ENCODE results near the gene PCDH7.

The PCDH7 gene

GRCh38 chr4:30760551-30760950 is 40.4 kb downstream of the PCDH7 start:
- no peaks in the 10 kb centered on the region for H3K27me3 ChIP-seq (ENCODE audit: control insufficient read depth, insufficient read depth, low read length)
- H3K9me3 ChIP-seq (ENCODE audit: control insufficient read depth, insufficient read depth, low read length) = no peaks in the 10 kb centered on the region
- H3K4me3 ChIP-seq (ENCODE audit: low read length) = no peak overlapping the region
- H3K4me1 ChIP-seq (ENCODE audit: control insufficient read depth, insufficient read depth, low read length) = no peaks in the 10 kb centered on the region
- H3K36me3 ChIP-seq (ENCODE audit: control insufficient read depth, insufficient read depth, low read length) = no peaks in the 10 kb centered on the region
- DNase-seq (ENCODE audit: low read depth, low spot score) = no peak
- H3K27ac ChIP-seq (ENCODE audit: low read length) = no peak overlapping the region

GRCh38 chr4:30763321-30763727 is 43.2 kb downstream of the PCDH7 start:
- no CpG with 5 or more reads among the region's 3 CpGs for WGBS (ENCODE audit: insufficient coverage, insufficient read length)
- no peaks in the 10 kb centered on the region for H3K4me1 ChIP-seq (ENCODE audit: control insufficient read depth, insufficient read depth, low read length)
- H3K27ac ChIP-seq (ENCODE audit: low read length) = no peak overlapping the region
- no peak overlapping the region for H3K4me3 ChIP-seq (ENCODE audit: low read length)
- no peaks in the 10 kb centered on the region for H3K9me3 ChIP-seq (ENCODE audit: control insufficient read depth, insufficient read depth, low read length)
- no peaks in the 10 kb centered on the region for H3K27me3 ChIP-seq (ENCODE audit: control insufficient read depth, insufficient read depth, low read length)
- H3K36me3 ChIP-seq (ENCODE audit: control insufficient read depth, insufficient read depth, low read length) = no peaks in the 10 kb centered on the region
- no peak for DNase-seq (ENCODE audit: low read depth, low spot score)

GRCh38 chr4:30765022-30765421 is 44.9 kb downstream of the PCDH7 start:
- Histone ChIP-seq H3K4me3 (ENCODE audit: low read length) (no peak overlapping the region), H3K27me3 (ENCODE audit: control insufficient read depth, insufficient read depth, low read length) (no peaks in the 10 kb centered on the region), H3K27ac (ENCODE audit: low read length) (no peak overlapping the region), H3K36me3 (ENCODE audit: control insufficient read depth, insufficient read depth, low read length) (no peaks in the 10 kb centered on the region), H3K9me3 (ENCODE audit: control insufficient read depth, insufficient read depth, low read length) (no peaks in the 10 kb centered on the region), H3K4me1 (ENCODE audit: control insufficient read depth, insufficient read depth, low read length) (no peaks in the 10 kb centered on the region)
- no CpG with 5 or more reads among the region's 4 CpGs for WGBS (ENCODE audit: insufficient coverage, insufficient read length)
- no peak for DNase-seq (ENCODE audit: low read depth, low spot score)

- Histone ChIP-seq H3K4me1 (ENCODE audit: control insufficient read depth, insufficient read depth, low read length) (no peaks in the 10 kb centered on the region), H3K27me3 (ENCODE audit: control insufficient read depth, insufficient read depth, low read length) (no peaks in the 10 kb centered on the region)
- no CpG with 5 or more reads among the region's 8 CpGs for WGBS (ENCODE audit: insufficient coverage, insufficient read length)
Observed at GRCh38 chr4:30767147-30767845, 47.1 kb downstream of the PCDH7 start.

GRCh38 chr4:30768277-30768676 is 48.1 kb downstream of the PCDH7 start:
- no peaks in the 10 kb centered on the region for H3K36me3 ChIP-seq (ENCODE audit: control insufficient read depth, insufficient read depth, low read length)
- no CpG with 5 or more reads among the region's 2 CpGs for WGBS (ENCODE audit: insufficient coverage, insufficient read length)
- no peaks in the 10 kb centered on the region for H3K9me3 ChIP-seq (ENCODE audit: control insufficient read depth, insufficient read depth, low read length)
- no peak for DNase-seq (ENCODE audit: low read depth, low spot score)
- H3K4me3 ChIP-seq (ENCODE audit: low read length) = no peak overlapping the region
- no peaks in the 10 kb centered on the region for H3K27me3 ChIP-seq (ENCODE audit: control insufficient read depth, insufficient read depth, low read length)
- H3K27ac ChIP-seq (ENCODE audit: low read length) = no peak overlapping the region
- no peaks in the 10 kb centered on the region for H3K4me1 ChIP-seq (ENCODE audit: control insufficient read depth, insufficient read depth, low read length)

More at GRCh38 chr4:30767147-30767845, 47.1 kb downstream of the PCDH7 start:
- no peaks in the 10 kb centered on the region for H3K36me3 ChIP-seq (ENCODE audit: control insufficient read depth, insufficient read depth, low read length)
- H3K9me3 ChIP-seq (ENCODE audit: control insufficient read depth, insufficient read depth, low read length) = no peaks in the 10 kb centered on the region
- DNase-seq (ENCODE audit: low read depth, low spot score) = no peak
- no peak overlapping the region for H3K4me3 ChIP-seq (ENCODE audit: low read length)
- no peak overlapping the region for H3K27ac ChIP-seq (ENCODE audit: low read length)

- Histone ChIP-seq H3K27ac (ENCODE audit: low read length) (no peak overlapping the region), H3K4me1 (ENCODE audit: control insufficient read depth, insufficient read depth, low read length) (no peaks in the 10 kb centered on the region)
Observed at GRCh38 chr4:30769093-30769492, 48.9 kb downstream of the PCDH7 start.

GRCh38 chr4:30770049-30770549 is 49.9 kb downstream of the PCDH7 start:
- no peak for DNase-seq (ENCODE audit: low read depth, low spot score)
- WGBS (ENCODE audit: insufficient coverage, insufficient read length) = no CpG with 5 or more reads among the region's 2 CpGs
- H3K27ac ChIP-seq (ENCODE audit: low read length) = no peak overlapping the region
- H3K27me3 ChIP-seq (ENCODE audit: control insufficient read depth, insufficient read depth, low read length) = no peaks in the 10 kb centered on the region
- H3K4me3 ChIP-seq (ENCODE audit: low read length) = no peak overlapping the region
- no peaks in the 10 kb centered on the region for H3K36me3 ChIP-seq (ENCODE audit: control insufficient read depth, insufficient read depth, low read length)
- no peaks in the 10 kb centered on the region for H3K4me1 ChIP-seq (ENCODE audit: control insufficient read depth, insufficient read depth, low read length)
- H3K9me3 ChIP-seq (ENCODE audit: control insufficient read depth, insufficient read depth, low read length) = no peaks in the 10 kb centered on the region

More at GRCh38 chr4:30769093-30769492, 48.9 kb downstream of the PCDH7 start:
- Histone ChIP-seq H3K4me3 (ENCODE audit: low read length) (no peak overlapping the region), H3K36me3 (ENCODE audit: control insufficient read depth, insufficient read depth, low read length) (no peaks in the 10 kb centered on the region), H3K27me3 (ENCODE audit: control insufficient read depth, insufficient read depth, low read length) (no peaks in the 10 kb centered on the region), H3K9me3 (ENCODE audit: control insufficient read depth, insufficient read depth, low read length) (no peaks in the 10 kb centered on the region)
- no peak for DNase-seq (ENCODE audit: low read depth, low spot score)
- no CpG with 5 or more reads among the region's 6 CpGs for WGBS (ENCODE audit: insufficient coverage, insufficient read length)

- no peaks in the 10 kb centered on the region for H3K9me3 ChIP-seq (ENCODE audit: control insufficient read depth, insufficient read depth, low read length)
- H3K27ac ChIP-seq (ENCODE audit: low read length) = no peak overlapping the region
- no peaks in the 10 kb centered on the region for H3K4me1 ChIP-seq (ENCODE audit: control insufficient read depth, insufficient read depth, low read length)
- H3K36me3 ChIP-seq (ENCODE audit: control insufficient read depth, insufficient read depth, low read length) = no peaks in the 10 kb centered on the region
- no peaks in the 10 kb centered on the region for H3K27me3 ChIP-seq (ENCODE audit: control insufficient read depth, insufficient read depth, low read length)
- no CpG with 5 or more reads among the region's 2 CpGs for WGBS (ENCODE audit: insufficient coverage, insufficient read length)
- H3K4me3 ChIP-seq (ENCODE audit: low read length) = no peak overlapping the region
- no peak for DNase-seq (ENCODE audit: low read depth, low spot score)
Observed at GRCh38 chr4:30770812-30771211, 50.6 kb downstream of the PCDH7 start.

- H3K36me3 ChIP-seq (ENCODE audit: control insufficient read depth, insufficient read depth, low read length) = no peaks in the 10 kb centered on the region
- H3K4me3 ChIP-seq (ENCODE audit: low read length) = no peak overlapping the region
- no peak for DNase-seq (ENCODE audit: low read depth, low spot score)
- H3K27me3 ChIP-seq (ENCODE audit: control insufficient read depth, insufficient read depth, low read length) = no peaks in the 10 kb centered on the region
- no CpG with 5 or more reads among the region's 3 CpGs for WGBS (ENCODE audit: insufficient coverage, insufficient read length)
- no peak overlapping the region for H3K27ac ChIP-seq (ENCODE audit: low read length)
- H3K9me3 ChIP-seq (ENCODE audit: control insufficient read depth, insufficient read depth, low read length) = no peaks in the 10 kb centered on the region
- H3K4me1 ChIP-seq (ENCODE audit: control insufficient read depth, insufficient read depth, low read length) = no peaks in the 10 kb centered on the region
Observed at GRCh38 chr4:30776451-30776850, 56.3 kb downstream of the PCDH7 start.

GRCh38 chr4:30776921-30777415 is 56.8 kb downstream of the PCDH7 start:
- Histone ChIP-seq H3K36me3 (ENCODE audit: control insufficient read depth, insufficient read depth, low read length) (no peaks in the 10 kb centered on the region), H3K4me3 (ENCODE audit: low read length) (no peak overlapping the region), H3K27ac (ENCODE audit: low read length) (no peak overlapping the region), H3K4me1 (ENCODE audit: control insufficient read depth, insufficient read depth, low read length) (no peaks in the 10 kb centered on the region), H3K9me3 (ENCODE audit: control insufficient read depth, insufficient read depth, low read length) (no peaks in the 10 kb centered on the region), H3K27me3 (ENCODE audit: control insufficient read depth, insufficient read depth, low read length) (no peaks in the 10 kb centered on the region)
- WGBS (ENCODE audit: insufficient coverage, insufficient read length) = no CpG with 5 or more reads among the region's 2 CpGs
- DNase-seq (ENCODE audit: low read depth, low spot score) = no peak
